ENCODE results near the gene GPAM. TPM values are rescaled to one million over a fixed set of nuclear protein-coding genes. Genes with fewer than 3 reads are reported as not detected.
"Not testable (repeated sequence)": the region's sequence is repeated elsewhere in the genome, so short reads cannot be mapped to it uniquely, and the experiment has no call there.

Gene GPAM
- total RNA-seq (2014; rRNA removed; shearing (Covaris generic)): 8.6 and 13.0 TPM in 2 replicates

DNA sequence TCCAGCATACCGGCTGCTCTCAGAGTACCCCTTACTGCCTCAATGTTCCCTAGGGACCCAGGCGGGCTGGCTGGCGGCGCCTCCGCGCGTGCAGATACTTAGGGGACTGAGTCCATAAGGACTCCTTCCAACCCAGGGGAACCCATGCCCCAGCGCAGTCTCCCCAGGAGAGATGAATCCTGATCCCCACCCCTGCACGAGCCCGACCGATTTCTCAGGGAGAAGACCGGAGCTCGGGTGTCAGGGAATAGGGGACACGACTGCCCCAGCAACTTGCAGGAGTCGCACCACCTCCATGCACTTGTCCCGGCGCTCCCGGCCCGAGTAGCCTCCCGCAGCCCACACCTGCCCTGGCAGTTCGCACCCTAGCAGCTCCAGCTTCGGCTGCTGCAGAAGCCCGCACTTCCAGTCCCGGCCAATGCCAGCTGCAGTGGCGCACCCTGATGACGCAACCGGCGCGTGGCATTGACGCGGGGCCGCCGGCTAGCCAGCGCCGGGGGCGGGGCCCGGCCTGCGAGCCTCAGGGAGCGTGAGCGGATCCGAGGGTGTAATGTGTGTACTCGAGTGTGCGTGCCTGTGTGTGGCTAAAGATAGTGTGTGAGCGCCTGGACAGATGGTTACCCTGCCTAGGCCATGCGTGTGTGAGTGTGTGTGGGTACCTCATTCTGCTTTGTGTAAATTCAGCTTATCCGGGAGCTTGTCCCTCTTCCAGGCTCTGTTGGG, at the start of gene GPAM:
GPAM (minus strand) TSS at position 437 of the 723 bp plus-strand sequence. CDS start 1,981 bp downstream, outside the sequence.
- peak; percentile 82 for DNase-seq (ENCODE audit: low read depth)

- DNase-seq (ENCODE audit: low read depth): peak; percentile 33
Observed at GRCh38 chr10:112232670-112233069, 49.1 kb upstream of the GPAM start.

GRCh38 chr10:112231602-112232400, 48.2 kb upstream of the GPAM start:
- DNase-seq (ENCODE audit: low read depth): no peak

DNA sequence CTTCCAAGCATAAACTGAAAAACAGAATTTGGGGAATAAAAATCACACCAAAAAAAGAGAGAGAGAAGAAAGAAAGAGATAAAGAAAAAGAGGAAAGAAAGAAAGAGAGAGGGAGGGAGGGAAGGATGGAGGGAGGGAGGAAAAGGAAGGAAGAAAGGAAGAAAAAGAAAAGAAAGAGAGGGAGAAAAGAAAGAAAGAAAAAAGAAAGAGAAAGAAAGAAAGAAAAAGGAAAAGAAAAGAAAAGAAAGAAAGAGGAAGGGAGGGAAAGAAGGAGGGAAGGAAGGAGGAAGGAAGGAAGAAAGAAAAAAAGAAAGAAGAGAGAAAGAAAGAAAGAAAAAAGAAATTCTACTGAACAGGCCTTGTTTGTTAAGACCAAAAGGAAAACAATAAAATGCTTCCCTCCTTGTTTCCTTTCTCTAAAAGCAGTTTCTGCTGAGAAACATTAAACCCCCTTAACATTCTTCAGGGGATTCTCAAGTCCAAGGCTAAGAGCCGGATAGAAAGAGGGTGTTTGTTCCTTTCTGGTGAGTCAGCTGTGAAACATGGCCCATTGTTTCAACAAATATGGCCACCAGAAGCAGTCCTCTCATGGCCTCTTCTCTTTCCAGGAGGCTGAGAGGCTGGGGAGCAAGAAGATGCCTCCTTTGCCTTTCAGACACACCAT, 46.9 kb upstream of the GPAM start:
- peak; percentile 53 for DNase-seq (ENCODE audit: low read depth)

- no peak for DNase-seq (ENCODE audit: low read depth)
Observed at GRCh38 chr10:112229901-112230300, 46.3 kb upstream of the GPAM start.

DNA sequence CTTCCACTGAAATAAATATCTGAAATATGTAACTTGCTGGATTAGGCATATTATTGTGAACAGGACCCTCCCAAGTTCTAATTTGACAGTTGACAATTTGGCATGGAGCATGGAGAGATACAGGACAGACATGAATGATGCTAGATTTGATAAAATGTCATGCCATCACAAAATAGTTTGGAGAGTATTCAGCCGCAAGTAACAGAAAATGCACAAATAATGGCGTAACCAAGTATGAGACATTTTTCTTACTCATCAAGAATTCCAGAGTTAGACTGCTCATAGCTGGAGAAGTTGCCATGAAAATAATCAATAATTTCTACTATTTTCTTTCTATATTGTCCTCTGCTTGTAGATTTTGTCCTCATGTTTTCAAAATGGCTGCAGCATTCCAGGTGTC, 45.5 kb upstream of the GPAM start:
- no peak for DNase-seq (ENCODE audit: low read depth)

- DNase-seq (ENCODE audit: low read depth): not testable (repeated sequence)
Observed at GRCh38 chr10:112228366-112229088, 45.0 kb upstream of the GPAM start.

GRCh38 chr10:112227331-112227987, 43.9 kb upstream of the GPAM start:
- DNase-seq (ENCODE audit: low read depth): peak; percentile 73

- no peak for DNase-seq (ENCODE audit: low read depth)
Observed at GRCh38 chr10:112226439-112227248, 43.1 kb upstream of the GPAM start.

- DNase-seq (ENCODE audit: low read depth): no peak
Observed at GRCh38 chr10:112225771-112226438, 42.3 kb upstream of the GPAM start.

- DNase-seq (ENCODE audit: low read depth): no peak
Observed at GRCh38 chr10:112224933-112225529, 41.5 kb upstream of the GPAM start.

- peak; percentile 60 for DNase-seq (ENCODE audit: low read depth)
Observed at GRCh38 chr10:112223725-112224124, 40.2 kb upstream of the GPAM start.

GRCh38 chr10:112222799-112223198, 39.2 kb upstream of the GPAM start:
- no peak for DNase-seq (ENCODE audit: low read depth)

GRCh38 chr10:112221545-112221944, 38.0 kb upstream of the GPAM start:
- no peak for DNase-seq (ENCODE audit: low read depth)

DNA sequence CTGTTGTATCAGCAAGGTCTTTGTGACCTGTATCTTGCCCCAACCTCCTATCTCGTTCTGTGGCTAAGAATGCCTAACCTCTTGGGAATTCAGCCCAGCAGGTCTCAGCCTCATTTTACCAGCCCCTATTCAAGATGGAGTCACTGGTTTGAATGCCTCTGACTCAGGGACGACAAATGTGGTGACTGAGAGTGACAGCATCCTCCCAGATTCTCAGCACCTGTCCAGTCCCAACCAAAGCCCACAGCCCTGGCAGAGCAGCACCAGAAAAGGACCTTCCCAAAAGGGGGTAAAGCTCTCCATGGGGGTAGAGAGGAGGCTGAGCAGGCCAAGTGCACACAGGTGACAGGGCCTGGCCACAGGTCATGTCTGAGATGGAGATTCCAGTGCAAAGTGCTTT, 35.4 kb upstream of the GPAM start:
- peak; percentile 53 for DNase-seq (ENCODE audit: low read depth)

DNA sequence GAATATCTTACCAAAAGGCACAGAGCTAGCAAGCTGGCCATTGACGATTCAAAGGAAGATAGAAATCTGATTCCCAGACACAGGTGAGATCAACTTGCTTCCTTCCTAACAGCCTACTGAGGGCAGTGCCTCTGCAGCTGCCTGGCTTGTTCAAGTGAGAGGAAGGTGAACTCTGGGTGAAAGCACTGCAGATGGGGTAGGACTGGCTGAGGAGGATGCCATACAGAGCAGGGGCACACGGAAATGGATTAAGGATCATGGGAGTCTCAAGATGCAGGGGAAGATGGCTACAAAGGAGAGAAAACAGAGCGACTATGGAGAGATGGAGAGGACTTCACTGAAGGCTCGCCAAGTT, 34.4 kb upstream of the GPAM start:
- DNase-seq (ENCODE audit: low read depth): no peak

DNA sequence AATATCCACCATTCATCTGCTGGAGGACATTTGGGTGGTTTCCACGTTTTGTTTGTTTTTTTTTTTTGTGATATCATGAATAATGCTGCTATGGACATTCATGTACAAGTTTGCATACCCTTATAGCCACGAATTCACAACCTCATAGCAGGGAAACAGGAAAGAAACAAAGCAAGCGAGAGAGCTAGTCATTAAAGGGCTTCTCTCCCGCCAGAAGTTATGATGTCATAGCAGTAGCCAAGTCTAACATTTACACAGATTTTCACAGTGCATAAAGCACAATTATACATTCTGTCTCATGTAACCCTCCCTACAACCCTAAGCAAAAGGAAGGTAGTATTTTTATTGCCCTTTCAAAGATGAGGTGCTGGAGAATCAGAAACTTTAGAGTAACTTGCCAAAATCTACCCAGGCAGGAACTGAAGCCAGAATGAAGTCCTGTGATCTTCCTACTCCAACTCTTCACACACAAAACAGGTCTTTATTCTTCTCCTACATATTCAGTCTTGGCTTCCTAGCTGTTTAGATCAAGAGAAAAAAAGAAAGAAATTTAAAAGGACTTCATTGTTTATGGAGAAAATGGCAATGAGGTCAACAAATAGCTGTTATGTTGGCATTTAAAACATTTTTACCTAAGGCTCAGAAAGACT, 33.9 kb upstream of the GPAM start:
- no peak for DNase-seq (ENCODE audit: low read depth)

- no peak for DNase-seq (ENCODE audit: low read depth)
Observed at GRCh38 chr10:112216966-112217365, 33.4 kb upstream of the GPAM start.

DNA sequence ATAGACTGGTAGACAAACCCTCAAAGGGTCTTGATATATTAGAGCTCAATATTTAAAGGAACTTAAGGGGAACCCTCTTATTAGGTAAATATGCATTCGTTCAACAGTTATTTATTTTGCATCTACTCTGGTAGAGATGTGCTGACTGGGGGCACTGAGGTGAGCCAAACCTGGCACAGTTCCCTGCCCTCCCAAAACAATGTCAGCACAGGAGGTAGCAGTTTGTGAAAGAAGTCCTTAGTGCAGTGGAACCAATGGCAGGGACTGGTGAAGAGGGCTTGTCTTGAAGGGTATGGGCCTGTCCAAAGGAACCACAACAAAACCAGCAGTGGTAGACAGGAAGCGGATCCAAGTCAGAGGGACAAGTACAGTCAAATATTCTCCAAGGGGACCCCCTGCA, 32.6 kb upstream of the GPAM start:
- DNase-seq (ENCODE audit: low read depth): no peak
